ENCODE results near the gene NHLRC3. TPM values are rescaled to one million over a fixed set of nuclear protein-coding genes. Genes with fewer than 3 reads are reported as not detected.

NHLRC3 gene
- total RNA-seq, 4 donors from 2014 or later: 13.8 to 59.0 (median 26.6) TPM

- Histone ChIP-seq H3K27me3 (no peaks in the 10 kb centered on the region), H3K4me1 (no peaks in the 10 kb centered on the region), H3K27ac (no peak overlapping the region), H3K9me3 (no peaks in the 10 kb centered on the region), H3K4me3 (no peak overlapping the region), H3K36me3 (no peaks in the 10 kb centered on the region)
- TF ChIP-seq CTCF (IDR thresholded peaks at IDR 0.05) (no peak), POLR2A (IDR thresholded peaks at IDR 0.05) (no peak)
- intact Hi-C loops (cut with DNase I; ENCODE audit: low total_unique reads): no loop called here
- DNase-seq: no peak
These were observed 57.2 kb downstream of the NHLRC3 start for GRCh38 chr13:39095500-39095899.

- Histone ChIP-seq H3K4me3 (no peak overlapping the region), H3K4me1 (no peaks in the 10 kb centered on the region), H3K36me3 (no peaks in the 10 kb centered on the region), H3K9me3 (no peaks in the 10 kb centered on the region), H3K27ac (no peak overlapping the region), H3K27me3 (no peaks in the 10 kb centered on the region)
- no peak for DNase-seq
- intact Hi-C loops (cut with DNase I; ENCODE audit: low total_unique reads): no loop called here
- TF ChIP-seq POLR2A (IDR thresholded peaks at IDR 0.05) (no peak), CTCF (IDR thresholded peaks at IDR 0.05) (no peak)
These were observed 61.0 kb downstream of the NHLRC3 start for GRCh38 chr13:39099231-39099630.

Other genes with a start within 250 kb of the NHLRC3 start
- under 1 TPM in 3 of 4 donors, not detected in 1; 0.27 to 0.35 (median 0.29) TPM for gene STOML3, start 47.6 kb upstream of the NHLRC3 start, total RNA-seq
- 10 to 100 TPM in 3 of 4 donors, 1 to 10 TPM in 1; 3.8 to 47.3 (median 21.1) TPM for gene PROSER1, start 367 bp upstream of the NHLRC3 start, total RNA-seq